SK-N-MC (cell line): ENCODE data around the gene FETUB.
"Not testable (repeated sequence)": the region's sequence is repeated elsewhere in the genome, so short reads cannot be mapped to it uniquely, and the experiment has no call there.

Experiments used
- DNase-seq: peaks from one replicate; pipeline ENCODE4 v3.0.0-alpha.2; 2011; ENCODE audit warnings: low read depth, low spot score
- H3K27ac ChIP-seq: fragments of 200-600 bp; sonication (generic); 2 replicates; pipeline ENCODE4 v1.5.1; 2016; ENCODE audit warnings: mixed run types
- H3K36me3 ChIP-seq: fragments of 200-600 bp; sonication (generic); 2 replicates; pipeline ENCODE4 v1.6.1; 2017; ENCODE audit warnings: antibody characterized with exemption, low read length, mixed read lengths; ENCODE audit not compliant: insufficient read depth
- H3K4me3 ChIP-seq: fragments of 200-600 bp; sonication (generic); 2 replicates; pipeline ENCODE4 v1.5.1; 2016
- H3K9ac ChIP-seq: fragments of 200-600 bp; sonication (generic); 2 replicates; pipeline ENCODE4 v1.8.0; 2017; ENCODE audit warnings: mixed run types, mixed read lengths; ENCODE audit not compliant: insufficient read length
- H3K9me3 ChIP-seq: fragments of 200-600 bp; sonication (generic); 2 replicates; pipeline ENCODE4 v1.6.1; 2017; ENCODE audit warnings: low read depth, mild to moderate bottlenecking, antibody characterized with exemption, low read length, moderate library complexity, mixed read lengths
- EZH2 ChIP-seq: fragments of 200-600 bp; sonication (generic); IDR thresholded peaks from one replicate; pipeline ENCODE4 v1.6.1; 2017; ENCODE audit warnings: antibody characterized with exemption
- FOXP2 ChIP-seq: optimal IDR thresholded peaks from 2 replicates; pipeline ENCODE3; 2011; ENCODE audit warnings: mild to moderate bottlenecking, moderate library complexity; ENCODE audit not compliant: insufficient read depth; ENCODE audit errors: extremely low read length, control extremely low read depth
- POLR2AphosphoS5 ChIP-seq: IDR thresholded peaks from 2 replicates; pipeline ENCODE4 v1.6.1; 2012; ENCODE audit warnings: mild to moderate bottlenecking, low read depth, low read length, borderline replicate concordance

The FETUB gene

GRCh38 chr3:186625600-186626042 is 14.6 kb upstream of the FETUB start:
- Histone ChIP-seq H3K27ac (no peak overlapping the region), H3K9me3 (no peaks in the 10 kb centered on the region), H3K36me3 (no peaks in the 10 kb centered on the region), H3K4me3 (no peak overlapping the region), H3K9ac (no peak overlapping the region)
- DNase-seq: no peak
- no peak for TF ChIP-seq POLR2AphosphoS5
- no peak for TF ChIP-seq EZH2
- TF ChIP-seq FOXP2: no peak

GRCh38 chr3:186626254-186626847 is 13.8 kb upstream of the FETUB start:
- TF ChIP-seq FOXP2 (no peak), EZH2 (no peak), POLR2AphosphoS5 (no peak)

GRCh38 chr3:186627852-186628414 is 12.3 kb upstream of the FETUB start:
- H3K9me3 ChIP-seq: no peaks in the 10 kb centered on the region
- H3K9ac ChIP-seq: no peak overlapping the region
- no peak overlapping the region for H3K27ac ChIP-seq
- no peaks in the 10 kb centered on the region for H3K36me3 ChIP-seq
- no peak for DNase-seq
- no peak overlapping the region for H3K4me3 ChIP-seq
- TF ChIP-seq FOXP2 (no peak), POLR2AphosphoS5 (no peak), EZH2 (no peak)

More at GRCh38 chr3:186626254-186626847, 13.8 kb upstream of the FETUB start:
- no peak overlapping the region for H3K27ac ChIP-seq
- H3K9ac ChIP-seq: no peak overlapping the region
- no peak for DNase-seq
- H3K36me3 ChIP-seq: no peaks in the 10 kb centered on the region
- no peaks in the 10 kb centered on the region for H3K9me3 ChIP-seq
- H3K4me3 ChIP-seq: no peak overlapping the region

- TF ChIP-seq EZH2 (no peak), POLR2AphosphoS5 (no peak), FOXP2 (no peak)
- Histone ChIP-seq H3K27ac (no peak overlapping the region), H3K9me3 (no peaks in the 10 kb centered on the region), H3K9ac (no peak overlapping the region), H3K36me3 (no peaks in the 10 kb centered on the region), H3K4me3 (no peak overlapping the region)
- DNase-seq: no peak
Measured at GRCh38 chr3:186628756-186629155, 11.4 kb upstream of the FETUB start.

GRCh38 chr3:186630950-186631641 is 9.1 kb upstream of the FETUB start:
- TF ChIP-seq POLR2AphosphoS5: no peak
- no peak for TF ChIP-seq FOXP2
- TF ChIP-seq EZH2: no peak
- no peak for DNase-seq
- no peaks in the 10 kb centered on the region for H3K9me3 ChIP-seq
- no peaks in the 10 kb centered on the region for H3K36me3 ChIP-seq
- no peak overlapping the region for H3K4me3 ChIP-seq
- no peak overlapping the region for H3K27ac ChIP-seq
- no peak overlapping the region for H3K9ac ChIP-seq

- TF ChIP-seq POLR2AphosphoS5: no peak
- TF ChIP-seq FOXP2: no peak
- TF ChIP-seq EZH2: no peak
- Histone ChIP-seq H3K9me3 (no peaks in the 10 kb centered on the region), H3K36me3 (no peaks in the 10 kb centered on the region), H3K9ac (no peak overlapping the region), H3K4me3 (no peak overlapping the region), H3K27ac (no peak overlapping the region)
- no peak for DNase-seq
Measured at GRCh38 chr3:186633481-186633880, 6.7 kb upstream of the FETUB start.

GRCh38 chr3:186634207-186634606 is 6.0 kb upstream of the FETUB start:
- not testable (repeated sequence) for H3K36me3 ChIP-seq, H3K27ac ChIP-seq, H3K9ac ChIP-seq, H3K9me3 ChIP-seq, H3K4me3 ChIP-seq, DNase-seq

GRCh38 chr3:186635532-186635931 is 4.7 kb upstream of the FETUB start:
- no peak for DNase-seq
- Histone ChIP-seq H3K36me3 (no peaks in the 10 kb centered on the region), H3K4me3 (no peak overlapping the region), H3K9ac (no peak overlapping the region), H3K27ac (no peak overlapping the region), H3K9me3 (no peaks in the 10 kb centered on the region)
- no peak for TF ChIP-seq POLR2AphosphoS5
- no peak for TF ChIP-seq EZH2
- TF ChIP-seq FOXP2: no peak

GRCh38 chr3:186636536-186636935 is 3.7 kb upstream of the FETUB start:
- no peaks in the 10 kb centered on the region for H3K36me3 ChIP-seq
- no peak overlapping the region for H3K27ac ChIP-seq
- no peak overlapping the region for H3K4me3 ChIP-seq
- TF ChIP-seq EZH2 (no peak), FOXP2 (no peak), POLR2AphosphoS5 (no peak)
- no peaks in the 10 kb centered on the region for H3K9me3 ChIP-seq
- H3K9ac ChIP-seq: no peak overlapping the region
- no peak for DNase-seq
